ENCODE data around the gene BCAS3.

The BCAS3 gene

GRCh38 chr17:61202564-61202963 is 524.9 kb downstream of the BCAS3 start:
- TF ChIP-seq, protein P1, sequence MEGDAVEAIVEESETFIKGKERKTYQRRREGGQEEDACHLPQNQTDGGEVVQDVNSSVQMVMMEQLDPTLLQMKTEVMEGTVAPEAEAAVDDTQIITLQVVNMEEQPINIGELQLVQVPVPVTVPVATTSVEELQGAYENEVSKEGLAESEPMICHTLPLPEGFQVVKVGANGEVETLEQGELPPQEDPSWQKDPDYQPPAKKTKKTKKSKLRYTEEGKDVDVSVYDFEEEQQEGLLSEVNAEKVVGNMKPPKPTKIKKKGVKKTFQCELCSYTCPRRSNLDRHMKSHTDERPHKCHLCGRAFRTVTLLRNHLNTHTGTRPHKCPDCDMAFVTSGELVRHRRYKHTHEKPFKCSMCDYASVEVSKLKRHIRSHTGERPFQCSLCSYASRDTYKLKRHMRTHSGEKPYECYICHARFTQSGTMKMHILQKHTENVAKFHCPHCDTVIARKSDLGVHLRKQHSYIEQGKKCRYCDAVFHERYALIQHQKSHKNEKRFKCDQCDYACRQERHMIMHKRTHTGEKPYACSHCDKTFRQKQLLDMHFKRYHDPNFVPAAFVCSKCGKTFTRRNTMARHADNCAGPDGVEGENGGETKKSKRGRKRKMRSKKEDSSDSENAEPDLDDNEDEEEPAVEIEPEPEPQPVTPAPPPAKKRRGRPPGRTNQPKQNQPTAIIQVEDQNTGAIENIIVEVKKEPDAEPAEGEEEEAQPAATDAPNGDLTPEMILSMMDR (IDR thresholded peaks at IDR 0.05; ENCODE audit: insufficient read depth, low read depth, low read length, missing control alignments), result no peak
- no peak for DNase-seq (ENCODE audit: low read depth)

GRCh38 chr17:61203671-61204131 is 526.0 kb downstream of the BCAS3 start:
- TF ChIP-seq, protein P1 (IDR thresholded peaks at IDR 0.05; ENCODE audit: insufficient read depth, low read depth, low read length, missing control alignments), result no peak
- H3K4me3 ChIP-seq (ENCODE audit: low read depth, low read length), result no peak overlapping the region
- DNase-seq (ENCODE audit: low read depth), result no peak

More at GRCh38 chr17:61202564-61202963, 524.9 kb downstream of the BCAS3 start:
- H3K4me3 ChIP-seq (ENCODE audit: low read depth, low read length), result no peak overlapping the region

DNA sequence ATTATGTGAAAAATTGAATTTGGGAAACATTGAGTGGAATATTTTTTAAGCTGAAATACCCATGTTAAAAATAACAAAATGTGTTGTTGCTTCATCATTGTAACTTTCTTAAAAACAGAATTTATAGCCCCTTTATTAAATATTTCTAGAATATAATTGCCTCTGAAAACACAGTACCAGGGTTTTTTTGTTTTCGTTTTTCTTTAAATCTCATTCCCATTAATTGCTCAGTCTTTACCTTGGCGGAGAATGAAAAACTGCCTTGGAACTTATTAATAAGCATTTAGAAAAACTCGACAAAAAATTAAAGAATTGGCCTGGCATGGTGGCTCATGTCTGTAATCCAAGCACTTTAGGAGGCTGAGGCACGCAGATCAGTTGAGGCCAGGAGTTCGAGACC is 526.8 kb downstream of the BCAS3 start:
- DNase-seq (ENCODE audit: low read depth), result no peak
- TF ChIP-seq, protein P1 (IDR thresholded peaks at IDR 0.05; ENCODE audit: insufficient read depth, low read depth, low read length, missing control alignments), result no peak
- H3K4me3 ChIP-seq (ENCODE audit: low read depth, low read length), result no peak overlapping the region

DNA sequence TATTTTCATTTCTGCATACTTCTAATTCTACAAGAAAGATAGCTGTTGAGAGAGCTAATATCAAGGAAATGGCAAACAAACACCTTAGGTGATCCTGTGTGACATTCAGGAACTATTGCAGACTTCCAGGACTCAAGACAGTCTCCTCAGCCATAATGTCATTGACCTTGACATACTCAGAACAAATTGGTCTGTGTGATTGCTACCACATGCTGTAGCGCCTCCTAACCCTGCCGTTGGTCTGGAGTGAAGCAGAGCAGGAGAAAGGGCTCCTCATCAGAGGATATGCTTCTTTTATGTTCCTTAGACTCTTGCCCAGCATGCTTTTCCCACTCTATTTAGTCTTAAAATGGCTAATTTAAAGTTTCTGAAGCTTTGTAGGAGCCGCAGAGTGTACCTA is 527.8 kb downstream of the BCAS3 start:
- no peak overlapping the region for H3K4me3 ChIP-seq (ENCODE audit: low read depth, low read length)
- no peak for DNase-seq (ENCODE audit: low read depth)
- TF ChIP-seq, protein P1 (IDR thresholded peaks at IDR 0.05; ENCODE audit: insufficient read depth, low read depth, low read length, missing control alignments), result no peak

- DNase-seq (ENCODE audit: low read depth), result no peak
- no peak overlapping the region for H3K4me3 ChIP-seq (ENCODE audit: low read depth, low read length)
- TF ChIP-seq, protein P1 (IDR thresholded peaks at IDR 0.05; ENCODE audit: insufficient read depth, low read depth, low read length, missing control alignments), result no peak
Observed at GRCh38 chr17:61205931-61206330, 528.3 kb downstream of the BCAS3 start.

- no peak overlapping the region for H3K4me3 ChIP-seq (ENCODE audit: low read depth, low read length)
- DNase-seq (ENCODE audit: low read depth), result no peak
- TF ChIP-seq, protein P1 (IDR thresholded peaks at IDR 0.05; ENCODE audit: insufficient read depth, low read depth, low read length, missing control alignments), result no peak
Observed at GRCh38 chr17:61206922-61207321, 529.3 kb downstream of the BCAS3 start.

All from GM12865 (cell line).